Loucy (cell line): ENCODE data around the gene CYB5A.

ENCODE experiments used
- H2AFZ ChIP-seq: fragments of 200-600 bp; sonication (generic); 2 replicates; pipeline ENCODE4 v1.6.0; 2016; ENCODE audit warnings: antibody characterized with exemption, mild to moderate bottlenecking, low read length, moderate library complexity
- H3F3A ChIP-seq: fragments of 200-600 bp; 2 replicates; pipeline ENCODE4 v1.6.0; 2016; ENCODE audit warnings: antibody characterized with exemption, low read depth, mild to moderate bottlenecking
- H3K27me3 ChIP-seq: fragments of 200-600 bp; sonication (generic); 2 replicates; pipeline ENCODE4 v1.6.1; 2014; ENCODE audit warnings: low read length, mild to moderate bottlenecking; ENCODE audit not compliant: insufficient read depth, poor library complexity, severe bottlenecking
- H3K36me3 ChIP-seq: fragments of 200-600 bp; sonication (generic); 2 replicates; pipeline ENCODE4 v1.6.1; 2016; ENCODE audit warnings: low read length; ENCODE audit not compliant: insufficient read depth
- H3K4me1 ChIP-seq: fragments of 200-600 bp; sonication (generic); 2 replicates; pipeline ENCODE4 v1.5.1; 2014; ENCODE audit warnings: low read length, mild to moderate bottlenecking; ENCODE audit not compliant: insufficient read depth, poor library complexity, severe bottlenecking
- H3K4me2 ChIP-seq: fragments of 200-600 bp; sonication (generic); 2 replicates; pipeline ENCODE4 v1.6.0; 2014; ENCODE audit warnings: antibody characterized with exemption, low read length, low read depth, mild to moderate bottlenecking; ENCODE audit not compliant: poor library complexity, severe bottlenecking
- H3K4me3 ChIP-seq: fragments of 200-600 bp; sonication (generic); 2 replicates; pipeline ENCODE4 v1.5.1; 2014; ENCODE audit warnings: low read length, mild to moderate bottlenecking, mixed read lengths; ENCODE audit not compliant: poor library complexity, severe bottlenecking
- H3K79me2 ChIP-seq: fragments of 200-600 bp; sonication (generic); 2 replicates; pipeline ENCODE4 v1.6.1; 2014; ENCODE audit warnings: low read length; ENCODE audit not compliant: insufficient read depth
- H3K9ac ChIP-seq: fragments of 200-600 bp; sonication (generic); 2 replicates; pipeline ENCODE4 v1.6.0; 2014; ENCODE audit warnings: mild to moderate bottlenecking, low read depth, low read length, moderate library complexity; ENCODE audit not compliant: poor library complexity, severe bottlenecking
- H3K9me2 ChIP-seq: fragments of 200-600 bp; sonication (generic); replicated peaks from 2 replicates; pipeline ENCODE4 v1.6.1; 2016; ENCODE audit warnings: low read depth, low read length, mixed read lengths
- H3K9me3 ChIP-seq: fragments of 200-600 bp; sonication (generic); 2 replicates; pipeline ENCODE4 v1.6.1; 2014; ENCODE audit warnings: mild to moderate bottlenecking, antibody characterized with exemption, low read length, low read depth; ENCODE audit not compliant: insufficient read depth
- H4K20me1 ChIP-seq: fragments of 200-600 bp; sonication (generic); 2 replicates; pipeline ENCODE4 v1.6.0; 2014; ENCODE audit warnings: antibody characterized with exemption, low read length, mild to moderate bottlenecking; ENCODE audit not compliant: insufficient read depth, poor library complexity, severe bottlenecking
- EZH2phosphoT487 ChIP-seq: fragments of 200-600 bp; IDR thresholded peaks from 2 replicates; pipeline ENCODE4 v1.6.1; 2018; ENCODE audit warnings: antibody characterized with exemption, mild to moderate bottlenecking, moderate library complexity, borderline replicate concordance
- TF ChIP-seq, protein P1 (sequence below): fragments of 200-600 bp; sonication (generic); conservative IDR thresholded peaks from 2 replicates; pipeline ENCODE4 v1.5.1; 2014; ENCODE audit warnings: mild to moderate bottlenecking, antibody characterized with exemption, low read length

The CYB5A gene

GRCh38 chr18:74216661-74217110 is 75.1 kb downstream of the CYB5A start:
- no peak overlapping the region for H3K4me3 ChIP-seq

GRCh38 chr18:74215863-74216262 is 75.9 kb downstream of the CYB5A start:
- Histone ChIP-seq H2AFZ (no peak overlapping the region), H3F3A (no peaks in the 10 kb centered on the region), H4K20me1 (no peaks in the 10 kb centered on the region), H3K4me1 (no peaks in the 10 kb centered on the region), H3K9me2 (no peaks in the 10 kb centered on the region), H3K36me3 (no peaks in the 10 kb centered on the region), H3K79me2 (no peaks in the 10 kb centered on the region), H3K4me2 (no peak overlapping the region), H3K9ac (no peak overlapping the region), H3K4me3 (no peak overlapping the region), H3K27me3 (no peaks in the 10 kb centered on the region), H3K9me3 (no peaks in the 10 kb centered on the region)
- no peak for TF ChIP-seq EZH2phosphoT487
- TF ChIP-seq, protein P1, sequence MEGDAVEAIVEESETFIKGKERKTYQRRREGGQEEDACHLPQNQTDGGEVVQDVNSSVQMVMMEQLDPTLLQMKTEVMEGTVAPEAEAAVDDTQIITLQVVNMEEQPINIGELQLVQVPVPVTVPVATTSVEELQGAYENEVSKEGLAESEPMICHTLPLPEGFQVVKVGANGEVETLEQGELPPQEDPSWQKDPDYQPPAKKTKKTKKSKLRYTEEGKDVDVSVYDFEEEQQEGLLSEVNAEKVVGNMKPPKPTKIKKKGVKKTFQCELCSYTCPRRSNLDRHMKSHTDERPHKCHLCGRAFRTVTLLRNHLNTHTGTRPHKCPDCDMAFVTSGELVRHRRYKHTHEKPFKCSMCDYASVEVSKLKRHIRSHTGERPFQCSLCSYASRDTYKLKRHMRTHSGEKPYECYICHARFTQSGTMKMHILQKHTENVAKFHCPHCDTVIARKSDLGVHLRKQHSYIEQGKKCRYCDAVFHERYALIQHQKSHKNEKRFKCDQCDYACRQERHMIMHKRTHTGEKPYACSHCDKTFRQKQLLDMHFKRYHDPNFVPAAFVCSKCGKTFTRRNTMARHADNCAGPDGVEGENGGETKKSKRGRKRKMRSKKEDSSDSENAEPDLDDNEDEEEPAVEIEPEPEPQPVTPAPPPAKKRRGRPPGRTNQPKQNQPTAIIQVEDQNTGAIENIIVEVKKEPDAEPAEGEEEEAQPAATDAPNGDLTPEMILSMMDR: no peak

More at GRCh38 chr18:74216661-74217110, 75.1 kb downstream of the CYB5A start:
- TF ChIP-seq EZH2phosphoT487: no peak
- TF ChIP-seq, protein P1: no peak
- no peaks in the 10 kb centered on the region for H3K9me2 ChIP-seq
- no peak overlapping the region for H3K4me2 ChIP-seq
- H2AFZ ChIP-seq: no peak overlapping the region
- H3K9ac ChIP-seq: no peak overlapping the region
- no peaks in the 10 kb centered on the region for H3K27me3 ChIP-seq
- H3K4me1 ChIP-seq: no peaks in the 10 kb centered on the region
- no peaks in the 10 kb centered on the region for H3K36me3 ChIP-seq
- no peaks in the 10 kb centered on the region for H3F3A ChIP-seq
- H3K79me2 ChIP-seq: no peaks in the 10 kb centered on the region
- no peaks in the 10 kb centered on the region for H4K20me1 ChIP-seq
- no peaks in the 10 kb centered on the region for H3K9me3 ChIP-seq

DNA sequence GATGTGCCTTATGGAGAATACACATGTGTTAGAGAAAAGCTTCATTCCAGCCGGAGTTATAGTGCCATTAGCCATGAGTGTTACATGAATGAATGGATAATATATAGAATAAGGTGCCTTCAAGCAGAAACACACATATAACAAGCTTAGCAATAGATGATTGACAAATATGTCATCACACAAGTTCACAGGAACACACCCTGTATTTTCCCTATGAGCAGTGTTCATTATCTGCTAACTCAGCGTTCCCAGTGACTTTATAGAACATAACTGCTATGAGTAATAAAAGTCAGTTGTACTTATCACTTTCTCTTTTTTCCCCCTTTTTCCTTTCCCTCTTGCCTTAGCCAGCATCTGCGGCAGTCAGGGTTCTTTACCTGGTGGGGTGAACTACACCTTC is 78.3 kb downstream of the CYB5A start:
- Histone ChIP-seq H3K9me3 (no peaks in the 10 kb centered on the region), H3K27me3 (no peaks in the 10 kb centered on the region), H3K9me2 (no peaks in the 10 kb centered on the region), H3K79me2 (no peaks in the 10 kb centered on the region), H3K9ac (no peak overlapping the region), H3K4me3 (no peak overlapping the region), H3F3A (no peaks in the 10 kb centered on the region), H2AFZ (no peak overlapping the region), H4K20me1 (no peaks in the 10 kb centered on the region), H3K4me2 (no peak overlapping the region), H3K36me3 (no peaks in the 10 kb centered on the region), H3K4me1 (no peaks in the 10 kb centered on the region)
- no peak for TF ChIP-seq EZH2phosphoT487
- TF ChIP-seq, protein P1: no peak
